ENCODE results near the gene PRR15. TPM values are rescaled to one million over a fixed set of nuclear protein-coding genes. Genes with fewer than 3 reads are reported as not detected.

Gene PRR15
- total RNA-seq, 4 donors from 2014 or later, result 23.1 to 242 (median 145) TPM

DNA sequence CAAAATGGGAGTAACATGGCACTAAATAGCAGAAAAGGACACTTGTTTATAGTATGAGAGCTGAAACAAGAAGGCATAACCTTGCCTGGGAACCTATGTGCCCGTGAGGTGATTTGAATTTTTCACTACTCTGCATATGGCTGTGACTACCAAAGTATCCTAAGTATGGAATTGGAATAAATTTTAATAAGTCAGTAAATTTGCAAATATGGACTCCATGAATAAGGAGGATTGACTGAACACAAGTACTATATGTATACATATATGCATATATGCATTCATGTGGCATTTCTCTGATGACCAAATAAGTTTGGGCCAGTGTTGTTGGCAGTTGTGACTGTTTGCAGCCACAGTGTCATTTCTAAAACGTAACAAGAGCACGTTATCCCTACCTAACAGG is 34.5 kb downstream of the PRR15 start:
- Histone ChIP-seq H3K36me3 (no peaks in the 10 kb centered on the region), H3K9me3 (no peaks in the 10 kb centered on the region), H3K27me3 (no peaks in the 10 kb centered on the region), H3K4me1 (peaks cover 0 to 9% (median 4%) of the 10 kb centered on the region in 4 donors), H3K27ac (peak overlapping the region in 3 of 4 donors; percentile 32 to 79 (median 74)), H3K4me3 (no peak overlapping the region)
- no peak for TF ChIP-seq CTCF (IDR thresholded peaks at IDR 0.05)
- DNase-seq, result no peak

GRCh38 chr7:29598613-29599012 is 35.0 kb downstream of the PRR15 start:
- peak in 2 of 3 donors; percentile 79 to 90 for DNase-seq
- Histone ChIP-seq H3K9me3 (no peaks in the 10 kb centered on the region), H3K4me1 (peaks cover 0 to 9% (median 4%) of the 10 kb centered on the region in 4 donors), H3K4me3 (no peak overlapping the region), H3K27ac (peak overlapping the region in 3 of 4 donors; percentile 32 to 79 (median 74)), H3K27me3 (no peaks in the 10 kb centered on the region), H3K36me3 (no peaks in the 10 kb centered on the region)
- TF ChIP-seq POLR2A (IDR thresholded peaks at IDR 0.05) (peak in 1 of 2 donors; percentile 41), CTCF (IDR thresholded peaks at IDR 0.05) (no peak)

GRCh38 chr7:29599026-29599425 is 35.4 kb downstream of the PRR15 start:
- Histone ChIP-seq H3K9me3 (no peaks in the 10 kb centered on the region), H3K4me1 (peaks cover 0 to 9% (median 4%) of the 10 kb centered on the region in 4 donors), H3K27ac (peak overlapping the region in 2 of 4 donors; percentile 74 to 79), H3K36me3 (no peaks in the 10 kb centered on the region), H3K4me3 (no peak overlapping the region), H3K27me3 (no peaks in the 10 kb centered on the region)
- TF ChIP-seq CTCF (IDR thresholded peaks at IDR 0.05) (no peak), POLR2A (IDR thresholded peaks at IDR 0.05) (no peak)
- DNase-seq, result no peak

- no peaks in the 10 kb centered on the region for H3K27me3 ChIP-seq
- no peak overlapping the region for H3K4me3 ChIP-seq
- H3K27ac ChIP-seq, result no peak overlapping the region
- no peak for TF ChIP-seq POLR2A (IDR thresholded peaks at IDR 0.05)
- TF ChIP-seq CTCF (IDR thresholded peaks at IDR 0.05), result no peak
- no peaks in the 10 kb centered on the region for H3K36me3 ChIP-seq
- no peak for DNase-seq
- no peaks in the 10 kb centered on the region for H3K9me3 ChIP-seq
- peaks cover 0 to 12% (median 4%) of the 10 kb centered on the region in 4 donors for H3K4me1 ChIP-seq
These were observed 37.0 kb downstream of the PRR15 start for GRCh38 chr7:29600661-29601060.

DNA sequence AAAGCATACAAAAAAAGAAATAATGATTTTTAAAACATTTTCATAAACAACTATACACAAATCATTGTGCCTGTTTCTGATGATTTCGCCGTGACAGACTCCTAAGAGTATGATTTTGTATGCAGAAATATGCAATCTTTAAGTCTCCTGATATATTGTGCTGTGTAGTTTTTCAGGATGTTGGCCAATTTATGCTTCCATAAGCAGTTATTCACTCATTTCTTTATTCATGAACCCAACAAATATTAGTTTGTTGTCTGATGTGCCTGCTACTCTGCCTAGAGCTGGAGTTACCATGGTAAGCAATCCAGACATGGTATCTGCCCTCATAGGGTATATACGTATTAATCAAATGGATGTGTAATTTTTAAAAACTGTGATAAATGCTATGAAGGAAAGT is 40.4 kb downstream of the PRR15 start:
- Histone ChIP-seq H3K9me3 (no peaks in the 10 kb centered on the region), H3K4me1 (peaks cover 0 to 31% (median 1%) of the 10 kb centered on the region in 4 donors), H3K27me3 (no peaks in the 10 kb centered on the region), H3K27ac (no peak overlapping the region), H3K4me3 (no peak overlapping the region), H3K36me3 (no peaks in the 10 kb centered on the region)
- no peak for DNase-seq
- TF ChIP-seq POLR2A (IDR thresholded peaks at IDR 0.05) (no peak), CTCF (IDR thresholded peaks at IDR 0.05) (no peak)

GRCh38 chr7:29604702-29605101 is 41.1 kb downstream of the PRR15 start:
- no peak for TF ChIP-seq POLR2A (IDR thresholded peaks at IDR 0.05)
- TF ChIP-seq CTCF (IDR thresholded peaks at IDR 0.05), result no peak

More at GRCh38 chr7:29604702-29605101, 41.1 kb downstream of the PRR15 start:
- H3K27me3 ChIP-seq, result no peaks in the 10 kb centered on the region
- H3K36me3 ChIP-seq, result no peaks in the 10 kb centered on the region
- H3K9me3 ChIP-seq, result no peaks in the 10 kb centered on the region
- no peak overlapping the region for H3K27ac ChIP-seq
- no peak overlapping the region for H3K4me3 ChIP-seq
- no peak for DNase-seq
- H3K4me1 ChIP-seq, result peaks cover 0 to 28% (median 0%) of the 10 kb centered on the region in 4 donors

All from Peyer's patch (tissue), 4 donors.